Coronary artery (tissue), 2 donors: ENCODE measurements around the gene WDR20.

ENCODE experiments used
- DNase-seq: peaks from one replicate; pipeline ENCODE4 v3.0.0-alpha.2; 2017; ENCODE audit warnings: low spot score
- H3K27ac ChIP-seq, 2 donors: fragments of 200-600 bp; sonication (generic); one replicate each; pipeline ENCODE4 v1.5.1; 2016 to 2019
- H3K4me3 ChIP-seq: fragments of 200-600 bp; sonication (generic); 2 replicates; pipeline ENCODE4 v1.5.1; 2016; ENCODE audit warnings: mild to moderate bottlenecking, moderate library complexity
- TF ChIP-seq, protein P1 (sequence below): fragments of 200-600 bp; sonication (generic); IDR thresholded peaks from one replicate; pipeline ENCODE4 v1.5.1; 2019; ENCODE audit warnings: antibody characterized with exemption

The WDR20 gene

DNA sequence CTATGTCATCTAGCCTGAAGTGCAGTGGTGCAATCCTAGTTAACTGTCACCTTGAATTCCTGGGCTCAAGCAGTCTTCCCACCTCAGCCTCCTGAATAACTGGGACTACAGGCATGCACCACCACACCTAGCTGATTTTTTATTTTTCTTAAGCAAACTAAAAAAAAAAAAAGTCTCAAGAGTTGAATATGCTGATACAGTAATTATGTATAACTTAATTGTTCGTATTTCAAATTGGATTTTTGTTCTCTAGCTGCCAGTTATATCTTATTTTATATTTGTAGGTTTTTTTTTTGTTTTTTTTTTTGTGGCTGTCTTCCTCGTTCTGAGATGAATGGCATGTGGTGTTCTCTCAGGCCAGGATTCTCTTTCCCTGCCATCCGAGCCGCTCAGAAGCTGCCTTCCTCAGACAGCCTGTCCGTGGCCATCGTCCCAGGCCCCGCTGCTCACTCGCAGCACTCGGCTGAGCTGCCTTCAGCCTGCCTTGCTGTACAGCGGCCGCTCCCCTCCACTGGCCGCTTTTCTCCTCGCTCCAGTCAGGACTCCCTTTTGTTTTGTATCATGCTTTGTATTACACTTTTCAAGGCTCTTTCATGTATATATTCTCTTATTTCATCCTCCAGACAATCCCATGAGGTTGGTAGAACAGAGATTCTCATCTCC is 53.3 kb downstream of the WDR20 start:
- no peak overlapping the region for H3K4me3 ChIP-seq
- no peak overlapping the region for H3K27ac ChIP-seq
- TF ChIP-seq, protein P1, sequence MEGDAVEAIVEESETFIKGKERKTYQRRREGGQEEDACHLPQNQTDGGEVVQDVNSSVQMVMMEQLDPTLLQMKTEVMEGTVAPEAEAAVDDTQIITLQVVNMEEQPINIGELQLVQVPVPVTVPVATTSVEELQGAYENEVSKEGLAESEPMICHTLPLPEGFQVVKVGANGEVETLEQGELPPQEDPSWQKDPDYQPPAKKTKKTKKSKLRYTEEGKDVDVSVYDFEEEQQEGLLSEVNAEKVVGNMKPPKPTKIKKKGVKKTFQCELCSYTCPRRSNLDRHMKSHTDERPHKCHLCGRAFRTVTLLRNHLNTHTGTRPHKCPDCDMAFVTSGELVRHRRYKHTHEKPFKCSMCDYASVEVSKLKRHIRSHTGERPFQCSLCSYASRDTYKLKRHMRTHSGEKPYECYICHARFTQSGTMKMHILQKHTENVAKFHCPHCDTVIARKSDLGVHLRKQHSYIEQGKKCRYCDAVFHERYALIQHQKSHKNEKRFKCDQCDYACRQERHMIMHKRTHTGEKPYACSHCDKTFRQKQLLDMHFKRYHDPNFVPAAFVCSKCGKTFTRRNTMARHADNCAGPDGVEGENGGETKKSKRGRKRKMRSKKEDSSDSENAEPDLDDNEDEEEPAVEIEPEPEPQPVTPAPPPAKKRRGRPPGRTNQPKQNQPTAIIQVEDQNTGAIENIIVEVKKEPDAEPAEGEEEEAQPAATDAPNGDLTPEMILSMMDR = no peak
- DNase-seq = no peak

DNA sequence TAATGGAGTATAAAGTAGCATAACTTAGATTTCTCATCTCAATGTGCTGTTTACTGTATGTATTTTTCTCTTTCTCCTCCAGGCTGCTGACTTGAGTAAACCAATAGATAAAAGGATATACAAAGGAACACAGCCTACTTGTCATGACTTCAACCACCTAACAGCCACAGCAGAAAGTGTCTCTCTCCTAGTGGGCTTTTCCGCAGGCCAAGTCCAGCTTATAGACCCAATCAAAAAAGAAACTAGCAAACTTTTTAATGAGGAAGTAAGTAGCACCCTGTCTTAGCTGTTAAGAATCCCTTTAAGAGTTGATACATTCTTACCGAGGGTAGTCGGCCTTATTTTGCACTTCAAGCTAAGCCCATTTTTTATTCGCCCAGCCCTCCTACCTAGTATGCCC is 55.2 kb downstream of the WDR20 start:
- Histone ChIP-seq H3K27ac (no peak overlapping the region), H3K4me3 (no peak overlapping the region)
- TF ChIP-seq, protein P1 = no peak
- DNase-seq = no peak

DNA sequence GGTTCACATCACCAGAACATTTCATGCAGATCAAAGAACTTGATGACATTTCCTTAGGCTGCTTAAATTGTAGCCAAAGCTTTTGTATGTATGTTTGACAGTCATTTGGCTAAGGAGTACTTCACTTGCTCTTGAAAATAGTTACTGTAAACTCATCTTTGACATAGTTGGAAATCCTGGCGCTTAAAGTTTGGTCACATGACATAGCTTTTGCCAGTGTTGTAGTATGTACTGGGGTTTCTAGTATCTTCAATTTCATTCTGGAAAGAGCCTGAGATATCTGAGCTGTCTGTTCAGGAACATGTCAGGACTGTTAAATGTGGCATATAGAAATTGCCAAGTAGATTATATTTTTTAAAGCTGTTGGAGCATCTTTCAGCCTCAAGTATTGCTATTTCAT is 55.7 kb downstream of the WDR20 start:
- H3K27ac ChIP-seq = no peak overlapping the region
- TF ChIP-seq, protein P1 = no peak
- DNase-seq = no peak
- H3K4me3 ChIP-seq = no peak overlapping the region

DNA sequence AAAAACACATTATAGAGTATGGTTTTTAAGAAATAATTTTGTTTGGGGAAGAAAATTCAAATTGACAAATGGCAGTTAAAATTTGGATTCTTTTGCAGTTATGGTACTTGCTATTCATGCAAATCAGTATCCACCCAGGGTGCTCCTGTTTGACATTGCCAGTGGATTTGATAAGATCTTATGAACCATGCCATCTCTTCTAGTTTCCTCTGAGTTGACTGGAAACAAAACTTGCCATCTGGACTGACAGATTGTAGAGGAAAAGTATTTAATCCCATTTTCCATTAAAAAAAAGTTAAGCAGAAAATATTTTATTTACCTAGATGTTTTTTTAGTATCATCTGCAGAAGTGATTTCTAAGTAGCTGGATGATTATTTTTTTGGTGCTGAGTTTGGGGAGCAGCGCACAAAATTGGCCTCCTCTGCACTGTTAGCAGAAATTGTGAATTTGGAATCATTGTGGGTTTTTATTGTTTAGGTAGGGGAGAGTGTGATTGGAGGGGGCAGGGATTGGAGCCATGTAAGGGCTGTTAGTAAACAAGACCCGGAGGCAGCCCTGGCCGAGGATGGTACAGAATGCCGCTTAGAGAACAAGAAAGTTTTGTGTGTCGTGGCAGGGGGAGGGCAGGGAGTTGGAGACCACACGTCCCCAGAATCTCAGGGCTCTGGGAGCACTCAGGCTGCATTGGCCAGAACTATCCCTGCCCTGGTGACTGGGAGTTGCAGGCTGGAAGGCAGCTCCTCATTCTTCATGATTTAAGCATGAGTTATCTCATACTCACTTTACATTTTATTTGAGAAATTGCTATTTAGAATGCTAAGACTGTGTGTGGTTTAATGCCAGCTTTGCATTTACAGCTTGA is 56.6 kb downstream of the WDR20 start:
- H3K4me3 ChIP-seq = no peak overlapping the region
- TF ChIP-seq, protein P1 = no peak
- DNase-seq = no peak
- H3K27ac ChIP-seq = no peak overlapping the region

DNA sequence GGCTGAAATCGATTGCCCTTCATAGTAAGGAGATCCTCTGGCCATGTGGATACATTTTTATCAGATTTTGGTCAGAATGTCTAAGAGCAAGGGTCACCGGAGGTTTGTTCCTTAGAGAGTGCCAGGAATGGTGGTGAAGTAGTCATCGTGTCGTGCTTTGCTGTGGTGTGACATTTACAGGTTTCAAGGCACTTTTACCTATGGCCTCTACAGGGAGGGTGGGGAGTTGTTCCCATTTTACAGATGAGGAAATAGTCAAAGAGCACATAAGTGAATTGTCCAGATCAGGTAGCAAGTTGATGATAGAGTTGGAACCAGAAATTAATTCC is 57.2 kb downstream of the WDR20 start:
- H3K27ac ChIP-seq = no peak overlapping the region
- no peak overlapping the region for H3K4me3 ChIP-seq
- DNase-seq = no peak
- TF ChIP-seq, protein P1 = no peak

DNA sequence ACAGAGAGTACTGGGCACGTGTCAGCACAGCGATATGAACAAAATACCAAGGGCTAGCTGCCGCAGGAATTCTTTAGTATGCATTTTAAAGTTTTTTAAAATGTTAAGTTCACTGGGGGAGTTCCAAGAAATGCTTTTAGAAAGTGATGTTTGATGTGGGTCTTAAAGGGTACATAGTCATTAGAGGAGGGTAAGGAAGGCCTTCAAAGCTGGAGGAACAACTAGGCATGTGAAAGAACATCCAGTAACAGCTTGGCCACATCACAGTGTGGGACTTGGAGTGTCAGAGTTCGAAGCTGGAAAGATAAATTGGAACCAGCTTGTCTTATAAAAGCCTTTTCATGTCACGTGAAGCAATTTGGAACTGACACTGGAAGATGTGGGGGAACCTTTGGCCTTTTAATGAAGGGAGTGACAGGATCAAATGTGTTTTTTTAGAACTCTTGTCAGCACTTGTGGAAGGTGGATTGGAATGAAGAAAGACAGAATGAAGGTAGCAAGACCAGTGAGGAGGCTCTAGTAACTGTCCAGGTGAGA is 57.7 kb downstream of the WDR20 start:
- H3K27ac ChIP-seq = no peak overlapping the region
- TF ChIP-seq, protein P1 = no peak
- no peak overlapping the region for H3K4me3 ChIP-seq
- DNase-seq = no peak
